Measurements from ENCODE around the gene RYR3.

- no peak for TF ChIP-seq CTCF (IDR thresholded peaks at IDR 0.05; ENCODE audit: insufficient read depth, low read length, poor library complexity, severe bottlenecking)
- no peak for TF ChIP-seq EZH2phosphoT487 (conservative IDR thresholded peaks at IDR 0.05; ENCODE audit: low read length)
These were observed 47.5 kb downstream of the RYR3 start for GRCh38 chr15:33358306-33358705.

Data from SU-DHL-6 (cell line).